Fibroblast of gingiva (primary cell): Measurements from ENCODE around the gene SLC15A1.
A peak's percentile ranks its signal among the peaks of the same experiment; 100 is the strongest.

Experiments used
- DNase-seq: peaks from one replicate; pipeline ENCODE4 v3.0.0-alpha.2; 2011; ENCODE audit warnings: low read depth

The SLC15A1 gene, protein sequence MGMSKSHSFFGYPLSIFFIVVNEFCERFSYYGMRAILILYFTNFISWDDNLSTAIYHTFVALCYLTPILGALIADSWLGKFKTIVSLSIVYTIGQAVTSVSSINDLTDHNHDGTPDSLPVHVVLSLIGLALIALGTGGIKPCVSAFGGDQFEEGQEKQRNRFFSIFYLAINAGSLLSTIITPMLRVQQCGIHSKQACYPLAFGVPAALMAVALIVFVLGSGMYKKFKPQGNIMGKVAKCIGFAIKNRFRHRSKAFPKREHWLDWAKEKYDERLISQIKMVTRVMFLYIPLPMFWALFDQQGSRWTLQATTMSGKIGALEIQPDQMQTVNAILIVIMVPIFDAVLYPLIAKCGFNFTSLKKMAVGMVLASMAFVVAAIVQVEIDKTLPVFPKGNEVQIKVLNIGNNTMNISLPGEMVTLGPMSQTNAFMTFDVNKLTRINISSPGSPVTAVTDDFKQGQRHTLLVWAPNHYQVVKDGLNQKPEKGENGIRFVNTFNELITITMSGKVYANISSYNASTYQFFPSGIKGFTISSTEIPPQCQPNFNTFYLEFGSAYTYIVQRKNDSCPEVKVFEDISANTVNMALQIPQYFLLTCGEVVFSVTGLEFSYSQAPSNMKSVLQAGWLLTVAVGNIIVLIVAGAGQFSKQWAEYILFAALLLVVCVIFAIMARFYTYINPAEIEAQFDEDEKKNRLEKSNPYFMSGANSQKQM

DNA sequence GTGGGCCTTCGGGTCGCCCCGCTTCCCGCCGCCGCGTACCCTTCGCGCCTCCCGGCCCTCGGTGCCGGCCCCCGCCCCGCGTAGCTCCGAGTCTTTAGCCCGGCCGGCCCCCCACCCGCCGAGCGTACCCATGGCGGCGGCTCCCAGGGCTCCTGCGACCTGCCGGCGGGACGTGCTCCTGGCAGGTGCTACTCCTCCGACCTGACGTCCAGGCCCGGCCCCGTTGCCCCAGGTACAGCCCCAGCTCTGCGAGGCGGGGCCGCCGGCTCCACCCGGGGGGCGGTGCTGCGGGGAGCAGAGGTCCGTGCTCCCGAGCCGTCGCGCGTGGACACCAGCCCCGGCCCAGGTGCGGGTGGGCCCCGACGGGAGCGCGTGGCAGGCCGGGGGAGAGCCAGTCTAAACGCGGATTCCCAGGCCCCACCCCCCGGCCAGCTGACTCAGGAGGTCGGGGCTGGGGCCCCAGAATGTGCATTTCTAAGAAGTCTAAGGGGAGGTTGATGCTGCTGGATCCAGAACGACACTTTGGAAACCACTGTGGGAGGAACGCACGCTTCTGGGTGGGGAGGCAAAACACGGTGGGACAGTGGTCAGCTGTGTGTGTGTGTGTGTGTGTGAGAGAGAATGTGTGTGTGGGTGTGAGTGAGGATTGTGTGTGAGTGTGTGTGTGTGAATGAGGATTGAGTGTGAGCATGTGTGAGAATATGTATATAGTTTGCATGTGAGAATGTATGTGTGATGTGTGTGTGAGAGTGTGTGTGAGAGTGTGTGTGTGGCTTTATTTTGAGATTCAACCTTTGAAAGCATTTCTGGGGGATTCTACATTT lies at the start of gene SLC15A1:
SLC15A1 (minus strand) TSS at position 206 of the 824 bp plus-strand sequence; CDS start at position 132, 74 bp downstream.
- no peak for DNase-seq

GRCh38 chr13:98801626-98802418 lies 49.4 kb upstream of the SLC15A1 start:
- no peak for DNase-seq

- DNase-seq, result no peak
Observed at GRCh38 chr13:98800078-98800477, 47.6 kb upstream of the SLC15A1 start.

- peak; percentile 94 for DNase-seq
Observed at GRCh38 chr13:98798849-98799645, 46.6 kb upstream of the SLC15A1 start.

DNA sequence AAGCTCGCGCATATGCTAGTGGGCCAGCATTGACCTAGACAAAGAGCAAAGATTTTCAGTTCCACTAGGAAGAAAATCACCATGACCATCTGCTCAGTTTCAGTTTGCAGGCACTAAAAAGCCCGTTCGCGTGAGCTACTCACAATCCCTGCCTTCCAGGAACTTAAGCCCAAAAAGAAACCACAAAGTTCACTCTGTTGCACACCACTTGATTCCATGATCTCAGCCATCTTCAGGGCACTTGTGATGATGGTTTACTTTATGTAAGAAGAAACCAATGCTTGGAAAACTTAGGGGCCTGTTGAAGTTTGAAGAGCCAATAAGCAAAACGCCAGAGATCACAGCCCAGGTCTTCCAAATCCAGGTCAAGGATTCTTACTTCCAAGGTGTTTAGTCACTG lies 45.0 kb upstream of the SLC15A1 start:
- no peak for DNase-seq

DNA sequence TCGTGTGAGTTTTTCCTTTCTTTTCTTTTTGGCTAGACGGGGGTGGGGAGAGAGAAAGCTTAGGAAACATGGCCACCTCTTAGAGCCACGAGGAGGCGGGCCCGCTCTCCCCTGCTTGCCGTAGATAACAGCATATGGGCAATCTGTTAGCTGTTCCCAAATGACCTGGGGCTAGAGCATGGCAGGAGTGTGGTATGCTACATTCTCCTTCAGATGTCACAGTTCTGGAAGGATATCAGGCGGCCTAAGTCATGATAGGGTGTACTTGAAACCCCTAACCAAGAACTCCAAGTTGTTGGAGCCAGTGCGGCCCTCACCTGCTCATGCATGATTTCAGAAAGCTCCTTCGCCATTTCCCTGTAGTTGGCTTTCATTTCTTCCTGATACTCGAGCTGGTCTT lies 44.3 kb upstream of the SLC15A1 start:
- DNase-seq, result no peak

- no peak for DNase-seq
Observed at GRCh38 chr13:98796191-98796590, 43.7 kb upstream of the SLC15A1 start.

DNA sequence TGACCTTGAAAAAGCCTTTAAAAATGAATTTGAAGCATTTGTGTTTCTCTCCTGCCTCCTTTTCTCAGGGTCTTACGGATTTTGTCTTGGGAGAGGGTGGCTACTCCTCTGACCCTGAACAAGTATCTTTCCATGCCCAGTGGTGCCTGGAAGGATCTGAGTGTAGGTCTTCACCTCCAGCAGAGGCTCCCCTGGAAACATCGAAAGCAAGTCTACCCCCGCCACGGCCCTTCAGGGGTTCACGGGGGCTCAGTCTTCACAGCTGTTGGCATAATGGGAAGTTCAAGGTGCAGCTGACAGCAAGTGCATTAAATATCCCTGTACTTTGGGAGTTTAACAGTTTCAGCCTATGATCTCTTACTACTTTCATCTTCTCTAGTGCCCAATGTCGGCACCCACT lies 42.7 kb upstream of the SLC15A1 start:
- no peak for DNase-seq

- no peak for DNase-seq
Observed at GRCh38 chr13:98794498-98794897, 42.0 kb upstream of the SLC15A1 start.

DNA sequence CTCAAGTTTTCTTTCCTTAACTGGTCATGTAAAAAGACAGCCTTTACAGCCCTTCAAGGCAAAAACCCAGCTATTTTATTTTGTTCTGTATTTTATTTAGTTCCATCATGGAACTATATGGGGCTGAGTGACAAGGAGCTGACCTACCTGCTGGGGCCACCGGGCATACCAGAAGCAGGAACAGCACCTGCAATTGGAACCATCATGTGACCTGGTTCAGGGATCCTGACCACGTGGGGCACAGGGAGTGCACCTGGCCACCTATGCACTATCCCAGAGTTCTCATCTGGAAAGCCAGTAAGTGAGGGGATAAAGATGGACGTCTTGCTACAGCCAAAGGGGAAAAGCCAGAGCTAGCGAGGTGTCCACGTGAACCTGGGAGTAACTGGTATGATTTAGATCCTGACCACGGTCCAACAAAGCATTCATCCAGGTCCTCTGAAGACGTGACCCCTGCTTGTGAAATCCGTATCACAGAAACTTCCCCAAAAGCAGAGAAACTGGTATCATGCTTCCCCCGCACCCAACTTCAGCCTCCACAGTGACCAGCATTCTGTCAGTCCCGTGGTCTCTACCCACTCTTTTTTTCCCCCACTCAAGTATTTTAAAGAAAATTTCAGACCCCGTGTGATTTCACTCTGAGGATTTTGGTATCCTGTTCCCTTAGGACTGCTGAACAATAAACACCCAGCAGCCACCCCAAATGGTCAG lies 40.5 kb upstream of the SLC15A1 start:
- DNase-seq, result no peak

GRCh38 chr13:98792321-98792720 lies 39.8 kb upstream of the SLC15A1 start:
- DNase-seq, result no peak

DNA sequence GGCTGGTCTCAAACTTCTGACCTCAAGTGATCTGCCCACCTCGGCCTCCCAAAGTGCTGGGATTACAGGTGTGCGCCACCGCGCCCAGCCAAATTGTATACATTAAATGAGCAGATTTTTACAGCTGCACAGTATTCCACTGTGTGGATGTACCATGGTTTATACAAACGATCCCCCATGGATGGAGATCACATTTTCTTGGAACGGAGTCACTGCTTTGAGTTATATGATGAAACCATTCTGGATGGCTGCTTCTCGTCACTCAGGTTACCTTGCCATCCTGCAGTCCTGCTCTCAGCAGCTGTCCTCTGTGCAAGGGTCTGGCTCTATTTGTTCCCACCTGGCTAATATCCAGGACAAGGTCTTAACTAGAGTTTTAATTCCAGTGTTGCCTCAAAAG lies 39.1 kb upstream of the SLC15A1 start:
- no peak for DNase-seq

DNA sequence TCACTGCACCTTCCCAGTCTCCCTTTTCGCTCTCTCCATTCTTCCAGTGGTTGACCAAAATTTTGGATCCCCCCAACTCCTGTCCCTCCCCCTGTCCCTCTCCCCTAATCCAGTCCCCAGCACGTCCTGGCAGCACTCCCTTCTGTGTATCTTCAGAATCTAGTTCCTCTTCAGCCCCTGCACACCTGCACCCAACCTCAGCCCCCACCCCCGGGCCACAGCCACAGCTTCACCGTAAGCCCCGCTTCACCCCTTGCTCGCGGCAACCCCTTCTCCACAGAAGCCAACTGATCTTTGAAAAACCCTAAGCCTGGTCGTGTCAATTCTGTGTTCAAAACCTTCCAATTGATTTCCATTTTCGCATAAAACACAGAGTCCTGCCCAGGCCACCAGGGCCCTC lies 35.5 kb upstream of the SLC15A1 start:
- DNase-seq, result no peak

DNA sequence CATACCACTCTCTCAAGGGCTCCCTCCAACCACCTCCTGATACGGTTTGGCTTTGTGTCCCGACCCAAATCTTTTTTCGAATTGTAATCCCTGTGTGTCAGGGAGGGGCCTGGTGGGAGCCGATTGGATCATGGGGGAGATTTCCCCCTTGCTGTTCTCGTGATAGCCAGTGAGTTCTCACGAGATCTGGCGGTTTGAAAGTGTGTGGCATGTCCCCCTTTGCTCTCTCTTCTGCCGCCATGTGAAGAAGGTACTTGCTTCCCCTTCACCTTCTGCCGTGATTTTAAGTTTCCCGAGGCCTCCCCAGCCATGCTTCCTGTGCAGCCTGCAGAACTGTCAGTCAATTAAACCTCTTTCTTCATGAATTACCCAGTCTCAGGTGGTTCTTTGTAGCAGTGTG lies 34.7 kb upstream of the SLC15A1 start:
- no peak for DNase-seq

DNA sequence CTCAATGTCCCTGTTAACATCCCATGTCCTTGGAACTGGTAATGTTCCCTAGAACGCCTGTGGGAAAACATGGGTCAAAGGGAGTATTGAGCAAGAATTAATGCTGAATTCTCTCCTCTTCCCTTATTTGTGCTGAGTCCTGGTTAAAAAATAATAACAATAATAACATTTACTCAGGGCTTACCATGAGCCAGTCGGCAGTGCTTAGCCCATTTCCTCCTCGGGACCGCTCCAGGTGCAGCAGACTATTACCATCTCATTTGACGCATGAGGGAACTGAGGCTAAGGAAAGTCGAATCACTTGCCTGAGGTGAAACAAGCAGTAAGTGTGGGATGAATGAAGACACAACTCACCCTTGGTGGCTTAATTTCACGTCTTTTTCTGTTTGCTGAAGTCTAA lies 33.6 kb upstream of the SLC15A1 start:
- DNase-seq, result no peak

GRCh38 chr13:98785405-98785804 lies 32.9 kb upstream of the SLC15A1 start:
- no peak for DNase-seq

DNA sequence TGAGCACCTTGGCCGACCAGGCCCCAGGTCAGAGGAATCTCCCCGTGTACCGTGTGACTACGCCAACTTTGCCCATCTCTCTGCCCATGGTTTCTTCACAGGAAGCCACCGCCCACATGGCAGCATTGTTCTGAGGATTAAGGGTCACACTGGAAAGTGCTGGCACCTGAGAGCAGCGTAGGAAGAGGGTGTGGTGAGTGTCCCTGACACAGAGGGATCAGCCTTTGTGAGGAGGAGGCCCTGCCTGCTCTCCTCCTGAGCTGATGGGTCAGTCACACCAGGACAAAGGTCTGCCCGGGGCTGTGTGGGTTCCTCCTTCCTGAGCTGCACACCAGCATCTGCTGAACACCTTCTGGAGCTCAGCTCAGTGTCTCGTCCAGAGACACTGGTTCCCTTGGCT lies 32.2 kb upstream of the SLC15A1 start:
- DNase-seq, result no peak

DNA sequence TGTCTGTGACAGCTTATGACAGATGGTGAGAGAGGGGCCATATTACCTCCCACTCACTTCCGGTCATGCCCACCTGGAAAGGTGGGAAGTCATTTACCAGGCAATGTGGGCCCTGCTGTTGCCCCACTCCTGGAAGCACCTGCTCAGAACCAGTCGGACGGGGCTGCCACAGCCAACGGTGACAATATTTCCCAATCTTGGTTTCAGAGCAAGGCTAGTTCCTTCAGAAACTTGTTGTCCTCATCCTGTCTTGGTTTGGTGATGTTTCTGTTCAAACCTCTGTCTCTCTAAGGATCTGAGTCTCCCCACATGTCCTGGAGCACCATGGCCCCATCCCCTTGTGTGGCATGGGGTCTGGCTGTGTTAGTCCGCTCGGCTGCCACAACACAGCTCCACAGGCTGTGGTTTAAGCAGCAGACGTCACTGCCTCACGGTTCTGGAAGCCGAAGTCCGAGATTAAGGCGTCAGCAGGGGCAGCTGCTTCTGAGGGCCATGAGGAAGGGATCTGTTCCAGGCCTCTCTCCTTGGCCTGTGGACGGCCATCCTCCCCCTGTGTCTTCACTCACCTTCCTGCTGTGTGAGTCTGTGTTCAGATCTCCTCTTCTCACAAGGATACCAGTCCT lies 31.5 kb upstream of the SLC15A1 start:
- DNase-seq, result no peak

- no peak for DNase-seq
Observed at GRCh38 chr13:98782654-98783053, 30.2 kb upstream of the SLC15A1 start.

DNA sequence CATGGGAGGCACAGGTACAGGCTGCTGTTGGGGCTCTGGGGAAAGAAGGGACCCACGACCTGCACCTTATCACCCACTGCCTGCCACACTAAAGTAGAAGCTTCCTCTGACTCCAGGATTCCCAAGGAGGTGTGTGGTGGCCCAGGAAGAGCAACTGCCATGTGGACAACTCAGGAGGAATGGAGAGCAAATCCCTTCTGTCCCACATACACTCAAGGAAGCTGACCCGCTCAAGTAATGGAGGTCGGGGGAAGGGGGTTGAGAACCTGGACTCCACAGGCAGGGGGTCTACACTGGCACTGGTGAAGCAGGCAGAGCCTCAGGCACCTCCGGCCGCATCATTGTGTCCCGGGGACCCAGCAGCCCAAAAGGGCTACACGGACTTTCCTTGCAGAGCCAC lies 29.4 kb upstream of the SLC15A1 start:
- no peak for DNase-seq
